ENCODE data around the gene P2RY10.

DNA sequence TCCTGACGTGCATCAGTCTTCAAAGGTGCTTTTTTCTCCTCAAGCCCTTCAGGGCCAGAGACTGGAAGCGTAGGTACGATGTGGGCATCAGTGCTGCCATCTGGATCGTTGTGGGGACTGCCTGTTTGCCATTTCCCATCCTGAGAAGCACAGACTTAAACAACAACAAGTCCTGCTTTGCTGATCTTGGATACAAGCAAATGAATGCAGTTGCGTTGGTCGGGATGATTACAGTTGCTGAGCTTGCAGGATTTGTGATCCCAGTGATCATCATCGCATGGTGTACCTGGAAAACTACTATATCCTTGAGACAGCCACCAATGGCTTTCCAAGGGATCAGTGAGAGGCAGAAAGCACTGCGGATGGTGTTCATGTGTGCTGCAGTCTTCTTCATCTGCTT lies 15.7 kb downstream of the P2RY10 start:
- TF ChIP-seq, protein P1, sequence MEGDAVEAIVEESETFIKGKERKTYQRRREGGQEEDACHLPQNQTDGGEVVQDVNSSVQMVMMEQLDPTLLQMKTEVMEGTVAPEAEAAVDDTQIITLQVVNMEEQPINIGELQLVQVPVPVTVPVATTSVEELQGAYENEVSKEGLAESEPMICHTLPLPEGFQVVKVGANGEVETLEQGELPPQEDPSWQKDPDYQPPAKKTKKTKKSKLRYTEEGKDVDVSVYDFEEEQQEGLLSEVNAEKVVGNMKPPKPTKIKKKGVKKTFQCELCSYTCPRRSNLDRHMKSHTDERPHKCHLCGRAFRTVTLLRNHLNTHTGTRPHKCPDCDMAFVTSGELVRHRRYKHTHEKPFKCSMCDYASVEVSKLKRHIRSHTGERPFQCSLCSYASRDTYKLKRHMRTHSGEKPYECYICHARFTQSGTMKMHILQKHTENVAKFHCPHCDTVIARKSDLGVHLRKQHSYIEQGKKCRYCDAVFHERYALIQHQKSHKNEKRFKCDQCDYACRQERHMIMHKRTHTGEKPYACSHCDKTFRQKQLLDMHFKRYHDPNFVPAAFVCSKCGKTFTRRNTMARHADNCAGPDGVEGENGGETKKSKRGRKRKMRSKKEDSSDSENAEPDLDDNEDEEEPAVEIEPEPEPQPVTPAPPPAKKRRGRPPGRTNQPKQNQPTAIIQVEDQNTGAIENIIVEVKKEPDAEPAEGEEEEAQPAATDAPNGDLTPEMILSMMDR (conservative IDR thresholded peaks at IDR 0.05) = no peak
- TF ChIP-seq ZFX (IDR thresholded peaks at IDR 0.05) = no peak

All from C4-2B (cell line).